BJ (cell line): ENCODE measurements around the gene NFRKB. TPM values are rescaled to one million over a fixed set of nuclear protein-coding genes. Genes with fewer than 3 reads are reported as not detected.

ENCODE experiments used
- CTCF ChIA-PET: fragments of 350-600 bp; formaldehyde crosslinking; extraction: SDS; loops from one replicate; lab custom pipeline; 2021; ENCODE audit warnings: antibody characterized with exemption, inconsistent platforms; lab: Yijun Ruan, JAX
- POLR2A ChIA-PET: fragments of 300-600 bp; sonication (Branson Sonifier 250); formaldehyde crosslinking; extraction: SDS; loops from one replicate; lab custom pipeline; 2021; ENCODE audit warnings: antibody characterized with exemption; lab: Charles Lee
- DNase-seq: peaks from one replicate; pipeline ENCODE4 v3.0.0-alpha.2; 2011; ENCODE audit warnings: low read depth
- H3K27me3 ChIP-seq: 2 replicates; pipeline ENCODE4 v1.6.0; 2011; ENCODE audit warnings: low read length; ENCODE audit not compliant: control insufficient read depth, insufficient read depth
- H3K36me3 ChIP-seq: 2 replicates; pipeline ENCODE4 v1.5.1; 2011; ENCODE audit warnings: low read length; ENCODE audit not compliant: control insufficient read depth, insufficient read depth
- H3K4me3 ChIP-seq: 2 replicates; pipeline ENCODE4 v1.5.1; 2011; ENCODE audit warnings: low read depth, mild to moderate bottlenecking, control low read depth, low read length
- CTCF ChIP-seq: IDR thresholded peaks from 2 replicates; pipeline ENCODE4 v1.5.1; 2011; ENCODE audit warnings: low read depth, mild to moderate bottlenecking, control low read depth, inconsistent platforms, low read length, moderate library complexity; ENCODE audit not compliant: insufficient read depth
- polyA plus RNA-seq: library from polyadenylated mRNA; depleted of rRNA; stranded (reverse); fragments of >200 nt; gene quantifications from 2 replicates; pipeline ENCODE4 v1.2.3, GENCODE V29; 2011

The NFRKB gene
- polyA plus RNA-seq, 1 experiment, result 11.7 TPM

- TF ChIP-seq CTCF, result no peak
- CTCF ChIA-PET, result interaction anchor here (1.7 kb wide), 1 partner anchor 14 kb away, joined by 5 read pairs; no protein-coding TSS in a partner anchor
- DNase-seq, result no peak
- Histone ChIP-seq H3K4me3 (peak overlapping the region; percentile 98), H3K27me3 (no peaks in the 10 kb centered on the region), H3K36me3 (peaks cover 2% of the 10 kb centered on the region; the same call in 1 of the 2 replicates)
- POLR2A ChIA-PET, result no interaction called here
These were observed 684 bp upstream of the NFRKB start for GRCh38 chr11:129896062-129896461.

GRCh38 chr11:129894278-129895125 is 876 bp downstream of the NFRKB start:
- CTCF ChIA-PET, result interaction anchor here (0.7 to 1.5 kb wide), 4 partner anchors 13 to 238 kb away, joined by 3 to 5 read pairs (median 3); no protein-coding TSS in a partner anchor
- no peak for TF ChIP-seq CTCF
- POLR2A ChIA-PET, result no interaction called here
- DNase-seq, result no peak
- Histone ChIP-seq H3K27me3 (no peaks in the 10 kb centered on the region), H3K36me3 (peaks cover 3% of the 10 kb centered on the region; the same call in 1 of the 2 replicates), H3K4me3 (peak overlapping the region; percentile 98)

- no peak overlapping the region for H3K4me3 ChIP-seq
- no peak for DNase-seq
- TF ChIP-seq CTCF, result no peak
- H3K27me3 ChIP-seq, result no peaks in the 10 kb centered on the region
- ChIA-PET CTCF (interaction anchor here (1.1 to 1.6 kb wide), 2 partner anchors 10 to 14 kb away, joined by 4 to 6 read pairs; no protein-coding TSS in a partner anchor), POLR2A (no interaction called here)
- H3K36me3 ChIP-seq, result peaks cover 17% of the 10 kb centered on the region
These were observed 6.9 kb downstream of the NFRKB start for GRCh38 chr11:129888451-129888850.

GRCh38 chr11:129885381-129885780 is 10.0 kb downstream of the NFRKB start:
- Histone ChIP-seq H3K36me3 (peaks cover 16% of the 10 kb centered on the region), H3K27me3 (no peaks in the 10 kb centered on the region), H3K4me3 (no peak overlapping the region)
- no peak for TF ChIP-seq CTCF
- DNase-seq, result no peak
- ChIA-PET POLR2A (no interaction called here), CTCF (interaction anchor here (1.1 kb wide), 1 partner anchor 11 kb away, joined by 3 read pairs; no protein-coding TSS in a partner anchor)

GRCh38 chr11:129884581-129884980 is 10.8 kb downstream of the NFRKB start:
- peaks cover 16% of the 10 kb centered on the region for H3K36me3 ChIP-seq
- H3K4me3 ChIP-seq, result no peak overlapping the region
- CTCF ChIA-PET, result interaction anchor here (0.7 to 1.1 kb wide), 2 partner anchors 10 to 101 kb away, joined by 3 read pairs; no protein-coding TSS in a partner anchor
- POLR2A ChIA-PET, result no interaction called here
- TF ChIP-seq CTCF, result no peak
- DNase-seq, result no peak
- H3K27me3 ChIP-seq, result no peaks in the 10 kb centered on the region
